HG02981 (cell line): ENCODE results near the gene CRNKL1.

Source experiments
- ATAC-seq: cut with Tn5 transposase; IDR thresholded peaks from one replicate; pipeline ENCODE4 v1.9.1; 2021; ENCODE audit warnings: mild to moderate bottlenecking, moderate library complexity; ENCODE audit not compliant: unreplicated experiment

The CRNKL1 gene

GRCh38 chr20:20052074-20052970 is at the start of gene CRNKL1, which contains the start of gene CFAP61:
TSS of gene CRNKL1 (minus strand) at chr20:20052466. CDS start at chr20:20052342, 124 bp downstream.
TSS of gene CFAP61 (plus strand) at chr20:20052532. CDS start at chr20:20056654, 4,122 bp downstream.
- ATAC-seq = peak; percentile 91

GRCh38 chr20:20100881-20101280 is 48.6 kb upstream of the CRNKL1 start:
- ATAC-seq = no peak

GRCh38 chr20:20096421-20096820 is 44.2 kb upstream of the CRNKL1 start:
- no peak for ATAC-seq

- ATAC-seq = no peak
These were observed 43.0 kb upstream of the CRNKL1 start for GRCh38 chr20:20095114-20095872.

- no peak for ATAC-seq
These were observed 42.1 kb upstream of the CRNKL1 start for GRCh38 chr20:20094410-20094809.

- no peak for ATAC-seq
These were observed 40.6 kb upstream of the CRNKL1 start for GRCh38 chr20:20092827-20093226.

GRCh38 chr20:20089939-20090338 is 37.7 kb upstream of the CRNKL1 start:
- ATAC-seq = no peak

- ATAC-seq = no peak
These were observed 36.8 kb upstream of the CRNKL1 start for GRCh38 chr20:20089018-20089417.

GRCh38 chr20:20085812-20086211 is 33.5 kb upstream of the CRNKL1 start:
- no peak for ATAC-seq

- ATAC-seq = no peak
These were observed 32.8 kb upstream of the CRNKL1 start for GRCh38 chr20:20085071-20085470.

GRCh38 chr20:20084296-20084752 is 32.1 kb upstream of the CRNKL1 start:
- no peak for ATAC-seq

GRCh38 chr20:20083807-20084206 is 31.5 kb upstream of the CRNKL1 start:
- peak; percentile 78 for ATAC-seq

GRCh38 chr20:20079102-20079784 is 27.0 kb upstream of the CRNKL1 start:
- no peak for ATAC-seq

- ATAC-seq = no peak
These were observed 25.8 kb upstream of the CRNKL1 start for GRCh38 chr20:20078041-20078440.

- ATAC-seq = no peak
These were observed 24.2 kb upstream of the CRNKL1 start for GRCh38 chr20:20076297-20077065.

- no peak for ATAC-seq
These were observed 22.8 kb upstream of the CRNKL1 start for GRCh38 chr20:20075032-20075431.

GRCh38 chr20:20073801-20074371 is 21.6 kb upstream of the CRNKL1 start:
- ATAC-seq = no peak

- ATAC-seq = no peak
These were observed 18.8 kb upstream of the CRNKL1 start for GRCh38 chr20:20070871-20071726.

GRCh38 chr20:20065361-20065760 is 13.1 kb upstream of the CRNKL1 start:
- ATAC-seq = no peak
